Activated T-cell treated with anti-CD3 and anti-CD28 coated beads for 4 hours (primary cell): ENCODE data around the gene GABRB1.

Experiments used
- DNase-seq: peaks from one replicate; pipeline ENCODE4 v3.0.0-alpha.2; 2020

Gene GABRB1

GRCh38 chr4:47031011-47031678 is at the start of gene GABRB1:
Gene GABRB1, plus strand, starts transcription at chr4:47031567.
- DNase-seq: no peak

DNA sequence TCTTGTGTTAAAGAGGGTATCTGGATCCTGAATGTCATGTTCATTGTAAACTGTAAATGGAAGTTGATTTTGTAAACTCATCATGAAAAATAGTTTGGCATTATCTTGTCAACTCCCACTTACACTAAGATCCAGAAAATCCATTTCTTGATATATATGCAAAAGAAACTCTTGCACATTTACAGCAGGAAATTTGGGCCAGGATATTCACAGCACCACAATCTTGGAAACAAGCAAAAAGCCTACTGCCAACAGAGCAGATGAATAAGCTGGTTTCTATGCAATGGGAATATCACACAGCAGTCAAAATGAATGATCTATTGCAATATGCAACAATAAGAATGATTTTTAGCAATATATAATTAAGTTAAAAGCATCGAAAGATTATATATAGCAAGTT is 46.6 kb upstream of the GABRB1 start:
- no peak for DNase-seq

DNA sequence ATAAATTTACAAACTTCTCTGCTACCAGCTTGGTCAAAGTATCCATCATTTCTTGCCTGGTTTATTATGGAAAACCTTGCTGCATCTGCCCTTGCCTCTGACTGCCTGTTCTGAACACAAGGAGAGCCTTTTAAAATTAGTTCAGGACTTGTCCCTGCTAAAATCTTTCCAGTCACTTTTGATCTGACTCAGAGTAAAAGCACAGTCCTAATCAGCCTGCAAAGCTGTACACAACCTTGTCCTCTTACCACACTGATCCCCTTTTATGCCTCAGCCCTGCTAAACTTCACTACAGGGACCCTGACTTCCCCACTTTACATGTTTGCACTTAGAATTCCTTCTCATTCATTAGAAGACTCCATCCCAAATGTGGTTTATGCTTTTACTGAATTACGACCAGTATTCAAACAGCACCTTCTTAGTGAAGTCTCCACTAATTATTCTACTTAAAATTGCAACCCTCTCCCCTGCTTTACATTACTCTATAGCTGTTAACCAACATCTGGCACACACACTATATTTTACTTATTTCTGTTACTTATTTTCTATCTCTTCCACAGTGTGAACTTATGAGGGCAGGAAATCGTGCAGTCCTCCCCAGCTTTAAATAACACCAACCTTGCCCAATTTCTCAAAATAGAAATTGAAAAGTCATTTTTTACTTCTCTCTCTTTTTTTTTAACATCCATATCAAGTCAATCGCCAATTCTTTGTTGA is 44.3 kb upstream of the GABRB1 start:
- DNase-seq: no peak

GRCh38 chr4:46992338-46992737 is 39.0 kb upstream of the GABRB1 start:
- no peak for DNase-seq

- DNase-seq: no peak
Observed at GRCh38 chr4:46993075-46994006, 38.0 kb upstream of the GABRB1 start, which contains the start of gene GABRA4. Gene GABRA4, minus strand, starts transcription at chr4:46993581. Its CDS starts 157 bp downstream, at chr4:46993424.

DNA sequence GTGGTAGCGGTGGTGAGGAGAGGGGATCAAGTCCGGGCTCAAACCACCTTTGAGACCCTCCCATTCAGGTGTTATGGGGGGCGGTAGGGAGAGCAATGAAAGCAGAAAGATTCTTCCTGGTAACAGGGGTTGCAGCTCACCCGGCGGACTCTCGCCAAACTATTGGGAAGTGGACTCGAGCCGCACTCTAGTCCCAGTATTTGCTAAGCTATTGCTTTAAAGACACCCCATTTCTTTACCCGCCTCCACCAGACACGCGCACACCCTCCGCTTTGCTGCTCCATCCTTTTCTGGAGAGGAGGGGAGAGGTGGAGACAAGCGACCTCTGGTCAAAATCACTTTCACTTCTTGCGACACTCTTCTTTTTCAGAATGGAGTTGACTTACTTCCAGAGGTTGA is 37.4 kb upstream of the GABRB1 start:
- DNase-seq: no peak

GRCh38 chr4:46999566-46999965 is 31.8 kb upstream of the GABRB1 start:
- DNase-seq: no peak

GRCh38 chr4:47000406-47000805 is 31.0 kb upstream of the GABRB1 start:
- DNase-seq: no peak

GRCh38 chr4:47002580-47002979 is 28.8 kb upstream of the GABRB1 start:
- DNase-seq: no peak

GRCh38 chr4:47010347-47010911 is 20.9 kb upstream of the GABRB1 start:
- DNase-seq: no peak

DNA sequence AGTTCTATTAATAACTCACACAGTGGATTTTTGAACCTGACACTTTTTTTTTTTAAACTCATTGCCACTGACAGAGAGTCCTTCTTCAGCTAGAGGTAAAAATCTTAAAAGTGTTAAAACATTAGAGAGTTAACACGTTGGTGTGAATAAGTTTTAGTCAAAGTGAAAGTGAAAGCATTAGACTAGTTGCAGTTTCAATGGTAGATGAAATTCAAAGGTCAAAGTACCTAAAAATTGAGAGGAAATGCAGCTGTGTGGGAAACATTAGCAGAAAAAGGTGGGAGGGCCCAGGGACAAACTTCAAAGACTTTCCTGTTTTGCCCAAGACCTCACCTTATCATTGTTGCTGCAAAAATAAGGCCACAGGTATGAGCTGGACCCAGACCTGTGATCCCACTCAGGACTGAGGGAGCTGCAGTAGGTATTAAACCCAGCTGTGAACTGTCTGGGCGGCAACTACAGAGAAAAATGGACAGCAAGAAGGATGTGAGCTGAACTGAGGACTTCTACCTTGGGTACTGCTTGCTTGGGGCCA is 20.4 kb upstream of the GABRB1 start:
- no peak for DNase-seq

DNA sequence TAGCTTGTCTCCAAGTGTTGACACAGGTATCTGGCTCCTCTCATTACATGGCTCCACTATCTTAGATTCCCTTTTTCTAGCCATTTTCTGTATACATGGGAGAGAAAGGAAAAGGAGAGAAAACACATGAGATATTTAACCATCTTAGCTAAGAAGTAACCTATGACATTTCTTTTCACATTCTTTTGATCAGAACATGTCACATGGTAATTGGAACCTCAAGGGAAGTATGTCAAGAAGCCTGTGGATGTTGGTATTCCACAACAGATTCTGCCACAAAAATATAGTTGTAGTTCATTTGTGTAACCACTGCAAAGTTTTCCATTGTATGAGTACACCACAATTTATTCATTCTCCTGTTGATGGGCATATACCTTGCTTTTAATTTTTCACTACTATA is 18.7 kb upstream of the GABRB1 start:
- no peak for DNase-seq

DNA sequence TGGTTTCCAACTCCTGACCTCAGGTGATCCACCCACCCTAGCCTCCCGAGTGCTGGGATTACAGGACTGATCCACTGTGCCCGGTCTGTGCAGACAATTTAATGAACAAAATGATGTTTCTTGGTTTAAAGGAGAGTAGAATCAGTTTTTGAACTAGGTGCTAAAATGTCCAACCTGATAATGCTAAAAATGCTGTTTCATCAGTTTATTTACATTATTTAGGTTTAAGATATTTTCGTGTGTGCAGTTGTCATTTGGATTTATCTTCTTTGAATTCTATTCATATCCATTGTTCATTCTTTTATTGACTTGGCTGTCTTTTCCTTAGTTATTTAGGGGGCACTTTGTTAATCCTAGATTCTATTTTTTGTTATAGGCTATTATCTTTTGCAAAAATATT is 18.0 kb upstream of the GABRB1 start:
- DNase-seq: no peak

- DNase-seq: no peak
Observed at GRCh38 chr4:47017081-47017480, 14.3 kb upstream of the GABRB1 start.

GRCh38 chr4:47017494-47017893 is 13.9 kb upstream of the GABRB1 start:
- DNase-seq: no peak

GRCh38 chr4:47031751-47032404 is 511 bp downstream of the GABRB1 start:
- no peak for DNase-seq

- DNase-seq: no peak
Observed at GRCh38 chr4:47032405-47033106, 1.2 kb downstream of the GABRB1 start.

GRCh38 chr4:47038263-47038662 is 6.9 kb downstream of the GABRB1 start:
- no peak for DNase-seq

GRCh38 chr4:47040828-47041227 is 9.5 kb downstream of the GABRB1 start:
- DNase-seq: no peak

DNA sequence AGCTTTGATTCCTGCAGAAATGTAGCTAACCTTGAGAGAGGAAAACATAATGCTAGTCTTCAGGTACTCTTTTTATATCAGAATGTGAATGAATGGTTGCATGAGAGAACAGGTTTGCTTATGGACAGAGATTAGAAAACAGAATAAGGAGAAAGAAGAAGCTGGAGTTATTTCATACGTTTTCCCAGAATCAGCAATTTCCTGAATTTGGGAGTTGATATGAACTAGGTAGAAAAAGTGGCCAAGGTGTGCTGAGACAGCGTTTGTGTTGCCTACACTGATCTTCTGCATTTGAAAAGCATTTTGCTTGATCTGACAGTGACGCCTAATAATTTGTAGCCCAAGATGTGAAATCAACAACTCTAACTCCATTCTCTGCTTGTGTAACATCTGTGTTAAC is 12.5 kb downstream of the GABRB1 start:
- DNase-seq: no peak

DNA sequence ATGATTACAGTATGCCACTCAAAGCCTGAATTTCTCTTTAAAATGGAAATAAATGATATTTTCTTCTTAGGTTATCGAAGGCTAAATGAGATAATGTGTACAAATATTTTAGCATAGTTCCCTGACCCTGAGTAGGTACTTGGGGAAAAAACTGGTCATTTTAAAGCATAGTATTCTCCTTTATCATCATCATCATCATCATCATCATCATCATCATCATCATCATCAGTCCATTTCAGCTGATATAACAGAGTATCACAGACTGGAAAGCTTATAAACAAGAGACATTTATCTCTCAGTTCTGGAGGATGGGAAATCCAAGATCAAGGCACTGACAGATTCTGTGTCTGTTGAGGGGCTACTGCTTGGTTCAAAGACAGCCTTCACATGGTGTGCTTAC is 13.9 kb downstream of the GABRB1 start:
- no peak for DNase-seq

DNA sequence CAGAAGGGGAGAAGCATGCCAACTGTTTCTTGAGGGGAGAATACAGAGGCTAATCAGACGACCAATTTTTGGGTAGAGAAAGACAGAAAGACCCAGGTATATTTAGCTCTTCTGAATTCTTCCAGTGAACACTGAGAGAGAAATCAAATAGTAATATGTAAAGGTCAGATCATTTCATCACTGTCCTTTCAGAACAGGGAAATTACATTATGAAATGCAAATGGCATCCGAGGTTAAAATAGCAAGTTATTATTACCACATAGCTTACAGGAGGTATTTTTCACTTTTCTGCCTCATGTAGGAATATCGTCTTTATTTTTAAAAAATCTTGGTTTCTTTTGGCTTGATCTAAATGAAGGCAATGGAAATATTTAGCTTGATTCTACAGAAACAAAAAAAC is 18.0 kb downstream of the GABRB1 start:
- no peak for DNase-seq
